Measurements from ENCODE around the gene CTNNA3. TPM values are rescaled to one million over a fixed set of nuclear protein-coding genes. Genes with fewer than 3 reads are reported as not detected.

The CTNNA3 gene
- total RNA-seq, 4 donors from 2014 or later, result 1.5 to 9.8 (median 4.3) TPM

DNA sequence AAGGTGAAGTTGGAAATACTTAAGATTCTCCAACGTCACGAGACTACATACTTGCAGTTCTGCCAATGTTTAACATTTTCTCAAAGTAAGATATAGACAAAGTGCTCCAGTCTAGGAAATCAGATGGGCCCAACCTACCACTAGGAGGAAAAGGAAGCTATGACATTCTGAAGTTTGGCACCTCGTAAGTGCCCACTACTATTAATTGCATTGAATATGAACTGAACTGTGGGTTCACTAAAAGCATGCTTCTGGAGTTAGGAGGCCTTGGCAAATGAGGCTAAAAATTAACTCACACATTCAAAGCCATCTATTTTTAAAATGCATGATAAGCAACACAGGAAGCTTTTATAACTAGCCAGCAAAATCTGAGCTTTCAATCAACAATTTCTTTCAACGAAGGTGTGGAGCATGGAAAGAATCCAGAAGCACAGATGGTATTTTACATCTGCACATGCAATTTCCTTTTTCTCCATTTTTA, 620.5 kb downstream of the CTNNA3 start:
- DNase-seq, result no peak
- Histone ChIP-seq H3K36me3 (no peaks in the 10 kb centered on the region), H3K9me3 (no peaks in the 10 kb centered on the region), H3K27ac (no peak overlapping the region), H3K4me1 (no peaks in the 10 kb centered on the region), H3K4me3 (no peak overlapping the region), H3K27me3 (no peaks in the 10 kb centered on the region)
- intact Hi-C loops (cut with DNase I; ENCODE audit: low total_unique reads), result no loop called here
- TF ChIP-seq, protein P1, sequence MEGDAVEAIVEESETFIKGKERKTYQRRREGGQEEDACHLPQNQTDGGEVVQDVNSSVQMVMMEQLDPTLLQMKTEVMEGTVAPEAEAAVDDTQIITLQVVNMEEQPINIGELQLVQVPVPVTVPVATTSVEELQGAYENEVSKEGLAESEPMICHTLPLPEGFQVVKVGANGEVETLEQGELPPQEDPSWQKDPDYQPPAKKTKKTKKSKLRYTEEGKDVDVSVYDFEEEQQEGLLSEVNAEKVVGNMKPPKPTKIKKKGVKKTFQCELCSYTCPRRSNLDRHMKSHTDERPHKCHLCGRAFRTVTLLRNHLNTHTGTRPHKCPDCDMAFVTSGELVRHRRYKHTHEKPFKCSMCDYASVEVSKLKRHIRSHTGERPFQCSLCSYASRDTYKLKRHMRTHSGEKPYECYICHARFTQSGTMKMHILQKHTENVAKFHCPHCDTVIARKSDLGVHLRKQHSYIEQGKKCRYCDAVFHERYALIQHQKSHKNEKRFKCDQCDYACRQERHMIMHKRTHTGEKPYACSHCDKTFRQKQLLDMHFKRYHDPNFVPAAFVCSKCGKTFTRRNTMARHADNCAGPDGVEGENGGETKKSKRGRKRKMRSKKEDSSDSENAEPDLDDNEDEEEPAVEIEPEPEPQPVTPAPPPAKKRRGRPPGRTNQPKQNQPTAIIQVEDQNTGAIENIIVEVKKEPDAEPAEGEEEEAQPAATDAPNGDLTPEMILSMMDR (IDR thresholded peaks at IDR 0.05), result no peak
- no peak for TF ChIP-seq POLR2A (IDR thresholded peaks at IDR 0.05)

DNA sequence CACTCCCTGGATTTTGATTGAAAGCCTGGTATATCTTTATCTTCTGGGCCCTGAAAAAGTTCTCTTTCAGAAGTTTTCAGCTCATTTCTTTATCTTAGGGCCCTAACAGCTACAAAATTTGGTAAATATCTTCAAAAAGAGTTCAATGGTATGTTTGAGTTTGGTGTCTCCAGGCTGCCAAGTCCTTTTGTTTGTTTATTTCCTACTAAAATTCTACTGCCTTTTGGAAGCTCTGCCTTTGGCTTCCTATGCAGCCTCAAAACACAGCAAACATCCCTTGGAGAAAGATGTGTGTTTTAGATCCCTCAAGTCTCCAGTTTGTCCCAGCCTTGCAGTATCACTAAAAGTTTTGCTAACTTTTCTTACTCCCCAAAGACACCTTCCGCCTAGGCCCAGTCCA, 623.3 kb downstream of the CTNNA3 start:
- intact Hi-C loops (cut with DNase I; ENCODE audit: low total_unique reads), result no loop called here
- no peaks in the 10 kb centered on the region for H3K9me3 ChIP-seq
- no peaks in the 10 kb centered on the region for H3K4me1 ChIP-seq
- no peaks in the 10 kb centered on the region for H3K36me3 ChIP-seq
- no peak for DNase-seq
- H3K4me3 ChIP-seq, result no peak overlapping the region
- H3K27ac ChIP-seq, result no peak overlapping the region
- no peaks in the 10 kb centered on the region for H3K27me3 ChIP-seq
- TF ChIP-seq, protein P1 (IDR thresholded peaks at IDR 0.05), result no peak
- no peak for TF ChIP-seq POLR2A (IDR thresholded peaks at IDR 0.05)

DNA sequence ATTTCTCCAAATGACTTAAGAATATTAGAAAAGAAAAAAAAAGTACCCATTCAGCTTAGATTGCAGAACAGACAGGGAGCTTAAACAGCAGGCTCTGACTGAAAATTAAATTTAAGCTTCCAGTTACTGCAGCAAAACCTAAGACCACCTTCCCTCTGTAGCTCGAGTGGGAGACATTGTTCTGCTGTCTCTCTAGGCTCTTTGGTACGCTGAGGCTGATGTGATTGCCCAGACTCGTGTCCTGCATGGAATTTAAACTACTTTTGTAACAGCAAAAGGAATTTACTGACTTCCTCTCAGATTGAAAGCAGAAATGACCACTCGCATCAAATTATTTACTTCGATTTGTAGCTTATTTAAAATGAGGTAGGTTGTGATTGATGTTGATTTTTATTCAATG, 645.6 kb downstream of the CTNNA3 start:
- intact Hi-C loops (cut with DNase I; ENCODE audit: low total_unique reads), result no loop called here
- H3K36me3 ChIP-seq, result no peaks in the 10 kb centered on the region
- H3K4me1 ChIP-seq, result no peaks in the 10 kb centered on the region
- H3K4me3 ChIP-seq, result no peak overlapping the region
- no peak for DNase-seq
- no peaks in the 10 kb centered on the region for H3K27me3 ChIP-seq
- no peak overlapping the region for H3K27ac ChIP-seq
- H3K9me3 ChIP-seq, result no peaks in the 10 kb centered on the region
- TF ChIP-seq, protein P1 (IDR thresholded peaks at IDR 0.05), result no peak
- no peak for TF ChIP-seq POLR2A (IDR thresholded peaks at IDR 0.05)

DNA sequence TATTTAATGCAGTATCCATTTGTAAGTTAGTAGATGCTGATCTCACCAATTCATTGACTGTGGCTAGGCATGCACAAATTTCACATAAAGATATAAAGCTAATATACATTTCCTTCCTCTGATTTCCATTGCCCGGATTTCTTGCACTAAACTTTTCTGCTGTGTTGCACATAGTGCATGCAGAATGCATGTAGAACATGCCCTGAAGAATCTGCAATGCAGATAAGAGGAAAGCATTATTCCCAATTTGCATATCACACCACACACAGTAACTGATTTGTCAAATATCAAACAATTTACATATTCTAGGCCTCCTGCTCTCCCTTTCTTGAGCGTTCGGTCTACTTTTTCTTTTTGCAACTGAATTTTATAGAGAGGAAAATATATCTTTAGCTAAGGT, 646.0 kb downstream of the CTNNA3 start:
- DNase-seq, result no peak
- H3K27me3 ChIP-seq, result no peaks in the 10 kb centered on the region
- H3K4me3 ChIP-seq, result no peak overlapping the region
- no peak overlapping the region for H3K27ac ChIP-seq
- intact Hi-C loops (cut with DNase I; ENCODE audit: low total_unique reads), result no loop called here
- H3K4me1 ChIP-seq, result no peaks in the 10 kb centered on the region
- no peaks in the 10 kb centered on the region for H3K36me3 ChIP-seq
- no peaks in the 10 kb centered on the region for H3K9me3 ChIP-seq
- no peak for TF ChIP-seq POLR2A (IDR thresholded peaks at IDR 0.05)
- TF ChIP-seq, protein P1 (IDR thresholded peaks at IDR 0.05), result no peak

DNA sequence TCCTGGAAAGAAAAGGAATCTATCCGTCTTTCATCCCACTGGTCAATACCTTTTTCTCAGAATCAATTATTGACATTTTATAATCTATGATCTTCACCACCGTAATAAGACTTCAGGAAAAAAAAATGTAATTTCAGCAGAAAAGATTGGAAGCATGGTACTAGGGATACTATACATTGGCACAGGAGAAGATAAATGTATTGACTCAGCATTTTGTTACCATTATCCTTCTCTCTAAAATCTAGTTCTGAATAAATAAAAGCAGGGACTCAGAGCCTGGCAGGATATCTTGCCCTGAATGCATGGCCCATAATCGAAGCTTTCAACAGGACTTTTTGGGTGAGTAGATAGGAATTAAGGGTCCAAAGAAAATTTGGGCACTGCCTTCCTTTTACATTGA, 649.5 kb downstream of the CTNNA3 start:
- Histone ChIP-seq H3K9me3 (no peaks in the 10 kb centered on the region), H3K27ac (no peak overlapping the region), H3K27me3 (no peaks in the 10 kb centered on the region), H3K36me3 (no peaks in the 10 kb centered on the region), H3K4me3 (no peak overlapping the region), H3K4me1 (no peaks in the 10 kb centered on the region)
- intact Hi-C loops (cut with DNase I; ENCODE audit: low total_unique reads), result no loop called here
- no peak for TF ChIP-seq POLR2A (IDR thresholded peaks at IDR 0.05)
- TF ChIP-seq, protein P1 (IDR thresholded peaks at IDR 0.05), result no peak
- DNase-seq, result no peak

All from uterus (tissue), 4 donors.